ENCODE results near the gene MXRA8. TPM values are rescaled to one million over a fixed set of nuclear protein-coding genes. Genes with fewer than 3 reads are reported as not detected.
"Not testable (repeated sequence)": the region's sequence is repeated elsewhere in the genome, so short reads cannot be mapped to it uniquely, and the experiment has no call there.

The MXRA8 gene, protein sequence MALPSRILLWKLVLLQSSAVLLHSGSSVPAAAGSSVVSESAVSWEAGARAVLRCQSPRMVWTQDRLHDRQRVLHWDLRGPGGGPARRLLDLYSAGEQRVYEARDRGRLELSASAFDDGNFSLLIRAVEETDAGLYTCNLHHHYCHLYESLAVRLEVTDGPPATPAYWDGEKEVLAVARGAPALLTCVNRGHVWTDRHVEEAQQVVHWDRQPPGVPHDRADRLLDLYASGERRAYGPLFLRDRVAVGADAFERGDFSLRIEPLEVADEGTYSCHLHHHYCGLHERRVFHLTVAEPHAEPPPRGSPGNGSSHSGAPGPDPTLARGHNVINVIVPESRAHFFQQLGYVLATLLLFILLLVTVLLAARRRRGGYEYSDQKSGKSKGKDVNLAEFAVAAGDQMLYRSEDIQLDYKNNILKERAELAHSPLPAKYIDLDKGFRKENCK
- 0.23 TPM in 1 of 2 replicates, not detected in the other for total RNA-seq (2014; rRNA removed; shearing (Covaris generic))

GRCh38 chr1:1358433-1359271, at the start of gene MXRA8:
MXRA8 (minus strand) TSS chr1:1358555; CDS start chr1:1358504, 51 bp downstream.
- DNase-seq (ENCODE audit: low read depth), result no peak

DNA sequence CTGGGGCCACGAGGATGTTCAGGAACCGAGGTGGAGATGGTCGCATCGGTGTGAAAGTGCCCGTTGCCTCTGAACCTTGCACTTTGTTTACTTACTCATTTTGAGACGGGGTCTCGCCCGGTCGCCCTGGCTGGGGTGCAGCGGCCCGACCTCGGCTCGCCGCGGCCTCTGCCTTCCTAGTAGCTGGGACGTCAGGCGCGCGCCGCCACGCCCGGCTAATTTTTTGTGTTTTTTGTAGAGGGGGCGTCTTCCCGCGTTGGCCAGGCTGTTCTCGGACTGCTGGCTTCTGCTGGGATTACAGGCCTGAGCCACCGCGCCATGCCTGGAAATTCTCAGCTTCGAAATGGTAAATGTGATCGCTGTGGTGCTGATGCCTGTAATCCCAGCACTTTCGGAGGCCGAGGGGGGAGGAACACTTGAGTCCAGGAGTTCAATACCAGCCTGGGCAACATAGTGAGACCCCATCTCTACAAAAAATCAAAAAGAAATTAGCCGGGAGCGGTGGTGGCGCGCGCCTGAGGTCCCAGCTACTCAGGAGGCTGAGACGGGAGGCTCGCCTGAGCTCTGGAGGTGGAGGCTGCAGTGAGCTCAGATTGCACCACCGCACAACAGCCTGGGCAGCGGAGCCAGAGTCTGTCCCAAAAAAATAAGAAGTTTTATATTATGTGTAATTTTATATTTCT, 49.4 kb upstream of the MXRA8 start:
- DNase-seq (ENCODE audit: low read depth), result no peak

DNA sequence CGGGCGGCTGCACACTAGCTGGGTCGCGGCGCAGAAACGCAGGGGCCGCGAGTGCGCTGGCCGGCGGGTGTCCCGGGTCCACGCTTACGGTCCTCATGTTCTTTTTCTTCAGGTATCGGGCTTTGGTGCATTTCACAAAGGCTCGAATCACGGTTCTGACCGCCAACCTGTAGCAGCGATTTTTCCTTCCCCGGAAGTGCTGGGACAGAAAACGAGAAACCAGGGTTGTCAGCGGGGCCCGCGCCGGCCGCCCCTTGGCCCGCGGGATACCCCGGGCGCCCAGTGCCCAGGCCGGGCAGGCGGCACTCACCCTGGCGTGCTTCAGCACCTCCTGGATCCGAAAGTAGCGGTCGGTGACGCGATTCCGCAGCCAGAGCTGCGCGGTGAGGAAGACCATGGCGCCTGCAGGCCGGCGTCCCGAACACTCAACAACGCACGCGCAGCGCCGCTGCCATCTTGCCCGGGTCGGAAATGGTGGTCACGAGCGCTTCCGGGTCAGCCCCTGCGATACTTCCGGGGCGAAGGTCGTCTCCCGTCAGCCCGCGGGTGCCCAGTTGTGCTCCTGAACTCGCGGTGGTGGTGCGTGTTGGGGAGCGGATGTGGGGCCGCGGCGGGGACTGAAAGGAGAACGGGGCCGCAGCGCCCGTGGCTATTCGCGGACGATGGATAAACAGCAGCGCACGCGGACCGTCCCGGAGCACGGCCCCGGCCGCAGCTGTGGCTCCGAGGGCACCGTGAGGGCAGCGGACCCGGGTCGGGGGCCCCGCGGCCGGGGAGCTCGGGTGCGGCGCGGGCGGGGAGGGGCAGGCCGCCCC, 48.7 kb upstream of the MXRA8 start, which contains the start of gene MRPL20:
MRPL20 (minus strand) TSS at position 473 of the 815 bp plus-strand sequence; CDS start at position 397, 76 bp downstream.
- peak; percentile 96 for DNase-seq (ENCODE audit: low read depth)

DNA sequence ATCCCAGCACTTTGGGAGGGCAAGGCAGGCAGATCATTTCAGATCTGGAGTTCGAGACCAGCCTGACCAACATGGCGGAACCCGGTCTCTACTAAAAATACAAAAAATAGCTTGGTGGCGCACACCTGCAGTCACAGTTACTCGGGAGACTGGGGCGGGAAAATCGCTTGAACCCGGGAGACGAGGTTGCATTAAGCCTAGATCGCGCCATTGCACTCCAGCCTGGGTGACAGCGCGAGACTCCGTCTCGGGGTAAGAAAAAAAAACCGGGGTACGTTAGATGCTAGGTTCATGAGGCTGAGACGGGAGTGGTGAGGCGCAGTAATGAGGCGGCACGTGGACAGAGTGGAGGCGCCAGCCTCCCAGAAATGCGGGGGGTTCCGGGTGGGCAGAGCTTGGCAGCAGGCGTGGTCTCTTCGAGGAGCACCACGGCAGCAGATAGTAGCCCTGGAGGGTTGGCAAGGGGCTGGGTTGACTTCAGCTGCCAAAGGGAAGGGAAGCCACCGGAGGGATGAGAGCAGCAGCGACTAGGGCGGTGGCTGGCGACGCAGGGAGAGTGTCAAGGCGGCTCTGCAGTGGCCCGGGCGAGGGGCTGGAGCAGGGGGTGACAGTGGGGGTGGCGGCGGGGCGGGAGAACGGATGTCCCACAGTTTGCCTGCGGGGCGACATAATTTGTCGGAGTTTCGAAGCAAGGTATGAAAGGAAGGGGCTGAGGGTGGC, 47.9 kb upstream of the MXRA8 start:
- no peak for DNase-seq (ENCODE audit: low read depth)

DNA sequence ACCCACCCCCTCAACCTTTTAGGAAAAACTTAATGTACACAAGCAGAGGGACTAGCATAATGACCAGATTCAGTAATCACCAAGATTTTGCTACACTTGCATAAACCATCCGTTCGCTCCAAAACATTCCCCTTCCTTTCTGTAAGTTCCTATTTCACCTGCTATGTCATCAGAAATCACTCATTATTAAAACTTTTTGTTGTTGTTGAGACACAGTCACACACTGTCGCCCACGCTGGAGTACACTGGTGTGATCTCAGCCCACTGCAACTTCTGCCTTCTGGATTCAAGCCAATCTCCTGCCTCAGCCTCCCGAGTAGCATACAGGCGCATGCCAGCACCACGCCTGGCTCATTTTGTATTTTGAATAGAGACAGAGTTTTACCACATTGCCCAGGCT, 45.3 kb upstream of the MXRA8 start:
- DNase-seq (ENCODE audit: low read depth), result no peak

GRCh38 chr1:1402901-1403392, 44.6 kb upstream of the MXRA8 start:
- not testable (repeated sequence) for DNase-seq (ENCODE audit: low read depth)

DNA sequence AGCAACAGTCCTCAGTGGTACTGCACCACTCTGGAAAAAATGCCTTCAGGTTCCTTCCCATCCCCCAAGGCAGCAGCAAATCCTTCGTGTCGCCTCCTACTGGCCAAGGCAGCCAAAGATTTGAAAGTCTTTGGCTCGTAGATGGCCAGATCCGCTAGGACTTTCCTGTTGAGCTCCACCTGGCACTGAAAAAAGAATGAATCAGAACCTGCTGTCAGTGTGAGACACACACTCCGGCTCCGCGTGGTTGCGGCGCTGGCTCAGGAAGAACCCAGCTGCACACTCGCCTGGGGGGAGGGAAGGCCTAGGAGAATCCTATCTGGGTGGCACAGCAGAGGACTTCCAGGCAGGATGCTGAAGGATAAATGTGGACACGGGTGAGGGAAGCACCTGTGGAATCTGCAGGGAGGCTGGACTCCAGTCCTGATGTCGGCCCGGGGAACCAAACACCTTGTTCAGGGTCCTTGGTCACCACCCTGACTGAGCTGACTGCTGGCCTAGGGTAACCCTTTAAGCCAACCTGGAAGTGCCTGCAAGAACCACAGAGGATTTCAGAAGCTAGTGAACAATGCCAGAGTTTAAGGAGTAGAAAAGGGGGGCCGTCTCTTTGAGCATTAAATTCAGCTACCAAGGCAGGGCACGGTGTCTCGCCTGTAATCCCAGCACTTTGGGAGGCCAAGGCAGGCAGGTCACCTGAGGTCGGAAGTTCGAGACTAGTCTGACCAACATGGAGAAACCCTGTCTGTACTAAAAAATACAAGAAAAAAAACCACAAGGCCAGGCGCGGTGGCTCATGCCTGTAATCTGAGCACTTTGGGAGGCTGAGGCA, 43.9 kb upstream of the MXRA8 start:
- DNase-seq (ENCODE audit: low read depth), result peak; percentile 63

DNA sequence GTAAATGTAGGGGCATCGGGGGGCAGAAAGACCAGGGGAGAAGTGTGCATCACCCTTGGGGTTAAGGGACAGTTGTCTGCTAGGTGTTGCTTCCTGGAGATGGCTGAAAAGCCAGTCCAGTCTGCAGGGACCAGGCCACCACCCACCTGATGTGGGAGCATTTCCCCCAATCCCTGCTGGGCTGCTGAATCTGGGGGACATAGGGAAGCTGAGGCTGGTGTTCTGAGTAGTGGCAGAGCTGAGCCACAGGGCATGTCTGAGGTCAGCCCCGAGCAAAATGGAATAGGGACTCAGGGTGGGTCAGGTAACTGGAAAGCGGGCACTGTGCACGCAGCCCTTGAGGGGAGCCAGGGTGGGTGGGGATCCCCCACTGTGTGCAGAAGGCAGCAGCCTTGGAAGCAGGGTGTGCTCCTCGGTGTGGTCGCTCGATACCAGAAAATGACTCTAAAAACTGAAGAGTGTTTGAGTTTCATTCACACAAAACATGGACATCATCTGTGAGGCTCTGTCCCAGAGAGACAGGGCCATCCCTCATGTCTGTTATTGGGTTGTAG, 43.2 kb upstream of the MXRA8 start:
- no peak for DNase-seq (ENCODE audit: low read depth)

GRCh38 chr1:1400576-1401456, 42.5 kb upstream of the MXRA8 start:
- peak; percentile 20 for DNase-seq (ENCODE audit: low read depth)

GRCh38 chr1:1399872-1400575, 41.7 kb upstream of the MXRA8 start:
- DNase-seq (ENCODE audit: low read depth), result peak; percentile 42

DNA sequence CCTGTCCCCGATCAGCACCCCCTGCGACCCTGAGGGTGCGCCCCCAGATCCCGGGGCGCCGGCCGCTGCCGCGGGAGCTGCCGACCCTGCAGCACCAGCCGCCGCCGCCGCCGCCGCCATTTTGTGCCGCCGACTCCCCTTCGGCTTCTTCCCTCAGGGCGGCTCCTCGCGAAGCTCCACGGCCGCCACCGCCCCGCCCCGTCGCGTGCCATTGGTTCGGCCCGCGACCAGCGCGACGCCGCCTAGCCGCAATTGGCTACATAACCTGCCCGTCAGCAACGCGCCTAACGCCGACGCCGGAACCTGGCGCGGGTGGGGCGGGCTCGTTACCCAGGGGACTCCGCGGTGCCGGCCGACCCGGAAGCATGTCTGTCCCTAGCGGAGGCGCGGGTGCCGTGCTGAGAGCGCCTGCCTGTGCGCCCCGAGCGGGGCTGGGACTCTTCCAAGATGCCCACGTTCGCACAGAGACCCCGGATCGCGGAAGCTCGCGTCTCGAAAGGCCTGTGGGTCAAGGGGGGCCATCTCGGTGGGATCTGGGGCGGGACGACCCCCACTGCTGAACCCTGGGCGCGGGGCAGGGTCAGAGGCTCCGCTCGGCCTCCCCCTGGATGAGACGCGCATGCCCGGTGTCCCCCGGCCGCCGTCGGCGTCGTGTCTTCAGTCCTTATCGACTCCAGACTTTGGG, 41.0 kb upstream of the MXRA8 start, which contains the start of gene CCNL2:
CCNL2 (minus strand) TSS at position 149 of the 685 bp plus-strand sequence; CDS start at position 120, 29 bp downstream.
- DNase-seq (ENCODE audit: low read depth), result peak; percentile 100

- no peak for DNase-seq (ENCODE audit: low read depth)
Measured at GRCh38 chr1:1398677-1399186, 40.4 kb upstream of the MXRA8 start.

DNA sequence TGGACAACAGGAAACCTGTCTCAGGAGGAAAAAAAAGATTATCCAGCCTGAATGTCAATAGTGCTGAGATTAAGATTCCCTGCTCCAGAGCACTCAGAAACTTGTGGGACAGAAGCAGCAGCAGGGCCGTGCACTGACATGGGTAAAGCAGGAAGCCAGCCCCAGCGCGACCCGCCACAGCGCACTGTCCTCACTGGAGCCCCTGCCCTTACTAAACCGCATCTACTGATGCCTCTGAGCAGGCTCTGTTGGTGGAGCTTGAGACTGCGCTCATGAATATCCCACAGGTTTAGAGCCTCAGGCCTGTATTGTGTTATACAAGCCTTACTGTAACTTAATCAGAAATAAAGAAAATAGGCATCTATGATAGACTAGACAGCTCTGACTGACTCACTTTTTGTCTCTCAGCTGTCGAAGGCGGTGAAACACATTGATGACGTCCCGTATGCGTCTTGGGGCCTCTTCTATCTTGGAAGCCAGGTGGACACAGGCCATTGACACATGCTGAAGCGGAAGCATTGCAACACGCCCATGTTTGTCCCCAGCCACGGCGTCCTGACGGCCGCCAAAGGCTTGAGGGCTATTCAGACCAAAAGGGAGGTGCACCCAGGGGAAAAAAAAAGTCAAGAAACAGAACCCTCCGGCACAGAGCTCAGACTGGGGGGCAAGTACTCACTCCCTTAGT, 39.6 kb upstream of the MXRA8 start:
- no peak for DNase-seq (ENCODE audit: low read depth)

DNA sequence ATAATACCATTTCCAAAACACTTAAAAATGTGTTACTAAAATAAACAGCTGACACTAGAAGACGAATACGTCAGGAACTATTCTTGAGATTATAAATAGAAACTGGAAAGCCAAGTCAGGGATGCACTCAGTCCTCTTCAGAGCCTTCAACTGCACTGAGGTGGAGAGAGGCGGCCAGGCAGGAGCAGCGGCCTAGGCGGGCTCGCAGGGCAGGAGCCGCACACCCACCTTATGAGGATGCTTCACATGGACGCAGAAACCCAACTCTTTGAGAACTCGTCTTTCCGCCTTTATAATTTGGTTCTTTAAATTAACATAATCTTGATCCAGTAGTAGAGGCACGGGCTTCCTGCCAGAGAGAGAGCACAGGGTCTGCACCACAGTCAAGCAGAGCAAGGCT, 36.8 kb upstream of the MXRA8 start:
- DNase-seq (ENCODE audit: low read depth), result no peak

- DNase-seq (ENCODE audit: low read depth), result no peak
Measured at GRCh38 chr1:1394116-1394515, 35.8 kb upstream of the MXRA8 start.

GRCh38 chr1:1393428-1393827, 35.1 kb upstream of the MXRA8 start:
- DNase-seq (ENCODE audit: low read depth), result no peak
